HL-60 (cell line): ENCODE data around the gene COX7A2L.
A peak's percentile ranks its signal among the peaks of the same experiment; 100 is the strongest.
"Not testable (repeated sequence)": the region's sequence is repeated elsewhere in the genome, so short reads cannot be mapped to it uniquely, and the experiment has no call there.

Experiments
- DNase-seq, 2 experiments: peaks; one replicate each; pipeline ENCODE4 v3.0.0-alpha.2; 2010 to 2020; ENCODE audit warnings: low read depth in 1 of 2, low spot score in 1 of 2
- H3K27ac ChIP-seq: fragments of 250-450 bp; sonication (Bioruptor Pico); replicated peaks from 2 replicates; pipeline ENCODE4 v1.5.1; 2020; ENCODE audit warnings: mild to moderate bottlenecking, moderate library complexity
- H3K27me3 ChIP-seq: fragments of 250-450 bp; sonication (Bioruptor Pico); 2 replicates; pipeline ENCODE4 v1.5.1; 2021; ENCODE audit warnings: mild to moderate bottlenecking, moderate library complexity; ENCODE audit not compliant: insufficient read depth, poor library complexity, severe bottlenecking
- H3K4me3 ChIP-seq: replicated peaks from 2 replicates; pipeline ENCODE4 v1.5.1; 2011; ENCODE audit warnings: mild to moderate bottlenecking, control low read depth, low read length; ENCODE audit not compliant: insufficient read depth
- CTCF ChIP-seq: IDR thresholded peaks from one replicate; pipeline ENCODE4 v1.5.1; 2011; ENCODE audit warnings: low read length, control low read depth, inconsistent platforms; ENCODE audit not compliant: insufficient read depth
- GABPA ChIP-seq: IDR thresholded peaks from 2 replicates; pipeline ENCODE4 v1.6.1; 2012; ENCODE audit warnings: low read depth
- POLR2AphosphoS5 ChIP-seq: IDR thresholded peaks from 2 replicates; pipeline ENCODE4 v1.6.1; 2012; ENCODE audit warnings: low read depth
- SPI1 ChIP-seq: IDR thresholded peaks from 2 replicates; pipeline ENCODE4 v1.6.1; 2012; ENCODE audit warnings: low read depth, mild to moderate bottlenecking, borderline replicate concordance
- TF ChIP-seq, protein P1 (sequence below): IDR thresholded peaks from 2 replicates; pipeline ENCODE4 v1.6.1; 2012; ENCODE audit warnings: low read depth; ENCODE audit not compliant: insufficient replicate concordance

The COX7A2L gene

DNA sequence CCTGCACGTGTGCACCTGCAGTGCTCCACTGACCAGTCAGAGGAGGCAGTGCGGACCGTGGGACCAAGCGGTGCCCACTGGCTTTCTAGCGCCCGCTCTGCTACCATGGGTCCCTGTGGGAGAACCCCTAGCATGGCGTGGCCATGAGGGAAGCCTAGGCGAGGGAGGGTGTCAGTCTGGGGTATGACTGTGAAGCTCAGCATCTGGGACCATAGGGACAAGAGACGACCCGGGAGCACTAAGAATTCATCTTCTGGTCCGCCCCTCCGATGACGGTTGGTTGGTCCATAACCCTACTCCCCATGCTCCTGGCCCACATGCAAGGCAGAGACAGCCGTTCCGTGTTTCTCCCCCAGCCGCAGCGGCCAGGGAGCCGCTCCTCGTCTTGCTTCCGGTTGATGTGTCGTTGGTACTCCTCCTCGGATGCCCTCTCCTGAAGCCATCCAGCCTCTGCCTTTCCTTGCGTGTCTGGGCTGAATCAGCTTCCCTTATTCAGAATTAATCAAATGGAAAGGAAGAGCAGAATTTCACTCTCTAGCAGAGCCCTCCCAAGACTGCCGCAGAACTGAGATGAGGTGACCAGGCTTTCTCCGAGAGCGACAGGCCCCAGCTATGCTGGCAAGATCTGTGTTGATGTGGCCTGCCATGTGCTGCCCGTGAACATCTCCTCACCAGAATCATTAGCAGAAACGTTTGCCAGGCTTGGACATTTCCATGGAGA lies 23.0 kb downstream of the COX7A2L start:
- TF ChIP-seq, protein P1, sequence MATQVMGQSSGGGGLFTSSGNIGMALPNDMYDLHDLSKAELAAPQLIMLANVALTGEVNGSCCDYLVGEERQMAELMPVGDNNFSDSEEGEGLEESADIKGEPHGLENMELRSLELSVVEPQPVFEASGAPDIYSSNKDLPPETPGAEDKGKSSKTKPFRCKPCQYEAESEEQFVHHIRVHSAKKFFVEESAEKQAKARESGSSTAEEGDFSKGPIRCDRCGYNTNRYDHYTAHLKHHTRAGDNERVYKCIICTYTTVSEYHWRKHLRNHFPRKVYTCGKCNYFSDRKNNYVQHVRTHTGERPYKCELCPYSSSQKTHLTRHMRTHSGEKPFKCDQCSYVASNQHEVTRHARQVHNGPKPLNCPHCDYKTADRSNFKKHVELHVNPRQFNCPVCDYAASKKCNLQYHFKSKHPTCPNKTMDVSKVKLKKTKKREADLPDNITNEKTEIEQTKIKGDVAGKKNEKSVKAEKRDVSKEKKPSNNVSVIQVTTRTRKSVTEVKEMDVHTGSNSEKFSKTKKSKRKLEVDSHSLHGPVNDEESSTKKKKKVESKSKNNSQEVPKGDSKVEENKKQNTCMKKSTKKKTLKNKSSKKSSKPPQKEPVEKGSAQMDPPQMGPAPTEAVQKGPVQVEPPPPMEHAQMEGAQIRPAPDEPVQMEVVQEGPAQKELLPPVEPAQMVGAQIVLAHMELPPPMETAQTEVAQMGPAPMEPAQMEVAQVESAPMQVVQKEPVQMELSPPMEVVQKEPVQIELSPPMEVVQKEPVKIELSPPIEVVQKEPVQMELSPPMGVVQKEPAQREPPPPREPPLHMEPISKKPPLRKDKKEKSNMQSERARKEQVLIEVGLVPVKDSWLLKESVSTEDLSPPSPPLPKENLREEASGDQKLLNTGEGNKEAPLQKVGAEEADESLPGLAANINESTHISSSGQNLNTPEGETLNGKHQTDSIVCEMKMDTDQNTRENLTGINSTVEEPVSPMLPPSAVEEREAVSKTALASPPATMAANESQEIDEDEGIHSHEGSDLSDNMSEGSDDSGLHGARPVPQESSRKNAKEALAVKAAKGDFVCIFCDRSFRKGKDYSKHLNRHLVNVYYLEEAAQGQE, result no peak
- TF ChIP-seq CTCF (no peak), SPI1 (no peak), POLR2AphosphoS5 (no peak), GABPA (no peak)
- H3K27ac ChIP-seq, result no peak overlapping the region

DNA sequence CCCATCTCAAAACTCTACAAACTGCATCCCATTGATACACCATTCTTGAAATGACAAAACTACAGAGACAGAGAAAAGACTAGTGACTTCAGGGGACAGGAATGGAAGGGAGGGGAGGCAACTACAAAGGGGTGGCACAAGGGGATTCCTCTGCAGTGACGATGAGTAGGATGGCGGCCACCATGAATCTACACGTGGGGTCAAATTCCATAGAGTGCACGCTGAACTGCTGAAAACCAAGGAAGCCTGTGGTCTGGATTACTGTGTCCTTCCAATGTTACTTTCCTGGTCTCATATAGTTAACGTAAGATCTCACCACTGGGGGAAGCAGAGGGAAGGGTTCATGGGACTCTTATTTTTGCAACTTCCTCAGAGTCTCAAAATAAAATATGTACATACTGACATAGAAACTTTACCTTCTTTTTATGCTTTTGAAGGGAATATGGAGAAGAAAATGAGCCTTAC lies 23.6 kb downstream of the COX7A2L start:
- Histone ChIP-seq H3K27ac (no peak overlapping the region), H3K27me3 (no peaks in the 10 kb centered on the region), H3K4me3 (no peak overlapping the region)
- no peak for TF ChIP-seq POLR2AphosphoS5
- no peak for TF ChIP-seq GABPA
- TF ChIP-seq CTCF, result peak; percentile 2
- no peak for DNase-seq

More for the DNA sequence above, 23.0 kb downstream of the COX7A2L start:
- Histone ChIP-seq H3K27me3 (no peaks in the 10 kb centered on the region), H3K4me3 (no peak overlapping the region)
- no peak for DNase-seq

DNA sequence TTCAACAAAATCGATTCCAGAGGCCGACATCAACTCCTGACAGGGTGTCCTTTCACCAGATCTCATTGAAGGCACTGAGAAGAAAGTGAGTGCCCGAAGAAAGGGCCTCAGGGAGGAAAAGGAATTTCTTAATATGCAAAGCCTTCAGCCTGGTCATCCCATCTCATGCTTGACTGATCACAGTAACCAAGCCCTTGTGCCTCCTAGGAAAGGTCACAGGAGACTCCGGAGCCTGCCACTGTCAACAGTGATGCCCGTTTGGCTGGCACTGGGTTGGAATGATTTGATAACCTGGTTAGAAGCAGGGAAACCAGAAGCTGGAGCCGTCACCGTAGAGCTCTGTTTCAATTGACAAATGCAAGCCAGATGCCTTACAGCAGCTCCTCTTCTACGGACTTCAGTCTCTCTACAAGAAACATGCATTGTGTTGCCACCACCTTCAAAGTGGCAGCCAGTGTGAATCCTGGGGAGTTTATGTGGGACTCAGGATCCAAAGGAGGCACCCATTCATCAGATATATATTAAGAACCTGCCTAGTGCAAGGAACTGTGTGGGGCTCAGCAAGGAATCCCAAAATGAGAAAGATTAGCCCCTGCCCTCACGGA lies 24.6 kb downstream of the COX7A2L start:
- no peak overlapping the region for H3K27ac ChIP-seq
- DNase-seq, result no peak
- H3K4me3 ChIP-seq, result no peak overlapping the region
- TF ChIP-seq CTCF (no peak), GABPA (no peak), POLR2AphosphoS5 (no peak), SPI1 (no peak)
- no peaks in the 10 kb centered on the region for H3K27me3 ChIP-seq

GRCh38 chr2:42335514-42336104 lies 25.4 kb downstream of the COX7A2L start:
- TF ChIP-seq POLR2AphosphoS5 (no peak), GABPA (no peak), CTCF (no peak)
- no peak for DNase-seq
- Histone ChIP-seq H3K27ac (no peak overlapping the region), H3K4me3 (no peak overlapping the region), H3K27me3 (no peaks in the 10 kb centered on the region)

DNA sequence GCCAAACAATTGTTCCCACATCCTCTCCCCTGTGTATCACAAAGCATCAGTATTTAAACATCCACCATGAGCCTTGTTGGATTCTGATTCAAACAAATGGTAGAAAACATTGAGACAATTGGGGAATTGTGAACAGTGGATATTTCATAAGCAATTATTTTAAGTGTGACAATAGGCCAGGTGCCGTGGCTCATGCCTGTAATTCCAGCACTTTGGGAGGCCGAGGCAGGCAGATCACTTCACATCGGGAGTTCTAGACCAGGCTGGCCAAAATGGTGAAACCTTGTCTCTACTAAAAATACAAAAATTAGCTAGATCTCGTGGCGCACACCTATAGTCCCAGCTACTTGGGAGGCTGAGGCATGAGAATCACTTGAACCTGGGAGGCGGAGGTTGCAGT lies 26.2 kb downstream of the COX7A2L start:
- not testable (repeated sequence) for H3K4me3 ChIP-seq, H3K27me3 ChIP-seq, H3K27ac ChIP-seq, DNase-seq
